Activated gamma-delta T cell treated with Interleukin-2 at 50 U/mL for 16 hours (primary cell): Measurements from ENCODE around the gene CD80.
A peak's percentile ranks its signal among the peaks of the same experiment; 100 is the strongest.

ENCODE experiments used
- DNase-seq: peaks from one replicate; pipeline ENCODE4 v3.0.0-alpha.2; 2020

The CD80 gene

DNA sequence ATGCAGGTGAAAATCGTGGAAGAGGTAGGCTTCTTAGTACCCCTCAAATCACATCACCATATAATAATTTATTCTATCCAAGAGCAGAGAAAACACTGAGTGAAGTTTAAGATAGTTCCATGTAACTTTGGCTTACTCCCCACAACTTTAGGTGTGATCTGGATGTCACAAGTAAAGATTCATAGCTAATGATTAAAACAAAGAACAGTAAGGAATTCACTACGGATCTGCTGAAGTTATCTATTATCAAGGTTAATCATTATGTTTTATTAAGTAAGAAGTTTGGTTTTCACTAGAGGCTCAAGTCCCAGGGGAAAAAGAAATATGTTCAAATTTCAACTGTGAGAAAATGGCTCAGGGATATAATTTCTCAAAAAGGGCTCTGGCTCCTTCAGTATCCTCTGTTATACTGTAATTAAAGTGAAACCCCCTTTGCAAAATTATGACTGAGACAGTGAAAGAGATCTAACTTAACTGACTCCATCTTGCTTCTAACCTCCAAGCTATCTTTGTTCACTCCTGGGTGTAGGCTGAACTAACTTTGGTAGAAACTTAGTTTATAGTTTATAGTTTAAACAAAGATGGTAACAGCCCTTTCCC, 17.1 kb downstream of the CD80 start:
- DNase-seq = no peak

DNA sequence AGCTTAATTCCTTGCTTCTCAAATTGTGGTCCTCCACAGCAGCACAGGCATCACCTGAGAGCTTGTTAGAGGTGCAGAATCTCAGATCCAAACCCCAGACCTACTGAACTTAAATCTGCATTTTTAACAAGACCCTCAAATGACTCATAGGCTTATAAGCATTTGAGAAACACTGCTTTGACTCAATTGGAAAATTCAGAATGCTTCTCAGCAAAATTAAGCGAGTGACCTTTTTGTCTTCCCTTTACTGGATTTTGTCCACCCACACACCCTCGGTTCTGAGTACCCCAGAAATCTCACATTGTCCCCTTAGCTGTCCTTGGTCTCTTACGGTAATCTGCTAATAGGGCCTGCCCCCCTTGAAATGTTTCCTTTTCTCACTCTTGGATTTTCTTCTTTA, 17.9 kb downstream of the CD80 start:
- no peak for DNase-seq

GRCh38 chr3:119538772-119539171, 20.6 kb downstream of the CD80 start:
- DNase-seq = no peak

DNA sequence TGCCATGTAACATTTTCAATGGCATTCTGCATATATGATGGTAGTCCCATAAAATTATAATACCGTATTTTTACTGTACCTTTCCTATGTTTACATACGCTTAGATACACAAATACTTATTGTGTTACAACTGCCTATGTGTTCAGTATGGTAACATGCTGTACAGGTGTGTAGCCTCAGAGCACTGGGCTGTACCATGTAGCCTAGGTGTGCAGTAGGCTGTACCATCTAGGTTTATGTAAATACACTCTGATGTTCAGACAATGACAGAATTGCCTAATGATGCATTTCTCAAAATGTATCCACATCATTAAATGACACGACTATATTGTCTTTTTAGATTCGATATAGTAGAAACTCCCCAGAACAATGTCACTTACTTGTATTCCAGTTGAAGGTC, 22.7 kb downstream of the CD80 start:
- no peak for DNase-seq

GRCh38 chr3:119534296-119534695, 25.1 kb downstream of the CD80 start:
- DNase-seq = no peak

GRCh38 chr3:119531151-119531550, 28.3 kb downstream of the CD80 start:
- DNase-seq = no peak

DNA sequence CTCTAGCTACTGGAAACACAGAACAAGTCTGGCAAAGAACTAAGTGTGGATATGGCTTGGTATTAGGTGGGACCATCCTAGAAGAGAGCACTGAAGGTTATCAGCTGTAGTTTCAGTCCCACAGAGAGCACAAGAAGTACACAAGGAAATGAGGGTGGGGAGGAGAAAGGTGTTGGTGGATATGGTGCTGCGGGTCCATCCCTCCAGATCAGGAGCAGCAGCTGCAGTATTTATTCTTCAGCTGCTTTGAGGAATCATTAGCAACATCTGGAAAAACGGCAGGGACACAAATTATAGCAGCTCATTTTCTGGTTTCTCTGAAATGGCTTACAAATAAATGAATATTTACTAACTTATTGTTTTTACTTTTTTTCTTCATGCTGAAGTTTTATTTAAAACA, 29.0 kb downstream of the CD80 start:
- no peak for DNase-seq

GRCh38 chr3:119529883-119530282, 29.5 kb downstream of the CD80 start:
- DNase-seq = no peak

- DNase-seq = no peak
Observed at GRCh38 chr3:119527714-119528113, 31.7 kb downstream of the CD80 start.

DNA sequence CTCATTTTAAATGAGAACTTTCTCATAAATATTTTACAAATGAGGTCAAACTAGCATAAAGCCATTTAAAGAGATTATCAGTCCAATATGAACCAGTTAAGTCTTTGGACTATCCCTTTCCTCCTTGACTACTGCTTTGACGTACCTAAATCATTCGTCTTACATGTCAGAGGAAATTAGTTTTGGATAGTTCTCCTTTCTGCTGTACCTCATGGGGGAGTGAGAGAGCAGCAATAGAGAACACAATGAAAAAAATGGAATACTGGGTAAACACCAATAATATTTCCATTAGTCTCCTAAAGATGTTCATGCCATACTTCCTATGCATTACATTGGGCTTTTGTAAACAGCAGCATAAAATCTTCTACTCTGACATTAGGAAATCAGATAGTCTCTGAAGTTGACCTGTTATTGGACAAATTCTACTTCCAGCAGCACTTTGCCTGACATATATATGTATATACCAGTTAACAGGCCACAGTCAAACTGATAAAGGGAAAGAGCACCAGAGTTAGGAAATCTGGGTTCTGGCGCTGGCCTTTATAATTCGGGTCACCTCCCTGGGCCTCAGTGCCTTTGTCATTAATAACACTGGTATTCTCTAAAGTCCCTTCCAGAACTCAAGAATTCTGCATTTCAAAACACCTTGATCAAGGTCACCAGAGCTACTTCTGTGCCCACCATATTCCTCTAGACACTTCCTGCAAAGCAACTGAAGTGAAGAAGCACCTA, 34.3 kb downstream of the CD80 start:
- no peak for DNase-seq

DNA sequence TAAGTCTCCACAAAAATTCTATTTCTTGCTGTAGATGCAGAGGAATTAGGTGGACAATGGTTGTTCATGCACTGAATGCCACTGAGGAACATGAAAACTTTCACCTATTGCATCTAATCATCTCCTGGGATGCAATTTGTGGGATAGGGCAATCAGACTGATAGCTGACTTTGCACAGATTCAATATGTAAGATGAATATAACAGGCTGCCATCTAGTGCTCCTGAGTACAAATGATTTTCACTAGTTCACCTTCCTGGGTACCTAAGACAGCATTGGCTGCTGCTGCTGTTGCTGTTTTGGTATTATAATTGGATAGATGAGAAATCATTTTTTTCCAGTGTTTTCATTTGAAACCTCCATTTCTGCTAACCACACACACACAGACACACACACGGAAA, 41.4 kb downstream of the CD80 start:
- DNase-seq = no peak

DNA sequence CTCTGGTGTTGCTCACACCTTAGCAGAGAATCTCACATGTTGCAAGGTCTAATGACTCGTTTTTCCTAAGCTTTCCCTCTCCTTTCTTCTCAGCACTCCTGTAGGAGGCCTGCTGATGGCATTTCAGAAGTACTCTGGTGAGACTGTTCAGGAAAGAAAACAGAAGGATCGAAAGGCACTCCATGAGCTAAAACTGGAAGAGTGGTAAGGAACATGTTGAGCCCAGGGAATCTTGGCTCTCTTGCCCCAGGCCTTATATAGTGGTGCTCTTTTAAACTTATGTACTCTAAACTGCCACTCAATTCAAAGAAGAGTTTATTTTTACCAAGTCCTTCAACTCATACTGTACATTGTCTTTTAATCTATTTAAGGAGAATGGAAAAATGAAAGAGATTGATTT, 42.3 kb downstream of the CD80 start:
- no peak for DNase-seq

DNA sequence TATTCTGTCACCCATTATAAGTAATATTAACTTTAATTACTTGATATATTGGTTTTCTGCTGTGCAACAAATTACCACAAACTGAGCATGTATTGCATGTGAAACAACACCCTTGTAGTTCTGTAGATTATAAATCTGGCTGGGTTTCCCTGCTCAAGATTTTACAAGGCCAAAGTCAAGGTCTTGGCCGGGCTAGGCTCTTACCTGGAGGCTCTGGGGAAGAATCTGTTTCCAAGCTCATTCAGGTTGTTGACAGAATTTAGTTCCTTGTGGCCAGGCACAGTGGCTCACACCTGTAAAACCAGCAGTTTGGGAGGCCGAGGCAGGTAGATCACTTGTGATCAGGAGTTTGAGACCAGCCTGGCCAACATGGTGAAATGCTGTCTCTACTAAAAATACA, 44.8 kb downstream of the CD80 start:
- DNase-seq = no peak

- DNase-seq = no peak
Observed at GRCh38 chr3:119510690-119511089, 48.7 kb downstream of the CD80 start.

GRCh38 chr3:119508172-119508845, 51.1 kb downstream of the CD80 start:
- no peak for DNase-seq

DNA sequence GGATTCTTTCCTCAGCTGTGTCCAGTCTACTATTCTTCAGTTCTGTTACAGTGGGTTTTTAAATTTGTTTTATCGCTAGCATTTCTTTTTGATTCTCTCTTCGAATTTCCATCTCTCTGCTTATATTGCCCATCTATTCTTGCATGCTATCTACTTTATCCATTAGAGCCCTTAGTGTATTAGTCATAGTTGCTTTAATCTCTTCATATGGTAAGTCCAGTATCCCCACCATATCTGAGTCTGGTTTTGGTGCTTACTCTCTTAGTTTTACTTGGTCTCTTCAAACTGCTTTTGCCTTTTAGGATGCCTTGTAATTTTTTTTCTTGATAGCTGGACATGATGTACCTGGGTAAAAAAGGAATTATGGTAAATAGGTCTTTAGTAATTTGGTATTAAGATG, 52.0 kb downstream of the CD80 start:
- DNase-seq = no peak

GRCh38 chr3:119506631-119507030, 52.8 kb downstream of the CD80 start:
- DNase-seq = no peak

DNA sequence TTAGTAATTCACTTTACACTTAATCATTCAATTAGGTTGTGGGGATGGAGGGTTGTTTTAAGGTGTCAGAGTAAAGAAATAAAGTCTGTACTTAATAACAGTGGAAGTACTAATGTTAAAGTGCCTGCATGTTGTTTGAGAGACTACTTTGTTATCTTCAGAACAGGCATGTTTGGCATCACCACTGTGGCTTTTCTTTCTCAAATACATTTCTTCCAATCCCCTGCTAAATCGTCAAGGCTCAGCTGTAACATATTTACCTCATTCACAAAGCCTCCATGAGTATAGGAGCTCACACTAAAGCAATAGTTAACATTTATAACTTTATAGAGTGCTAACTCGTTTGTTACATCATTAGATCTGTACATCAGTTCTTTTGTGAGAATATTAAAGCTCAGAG, 58.5 kb downstream of the CD80 start:
- DNase-seq = no peak

DNA sequence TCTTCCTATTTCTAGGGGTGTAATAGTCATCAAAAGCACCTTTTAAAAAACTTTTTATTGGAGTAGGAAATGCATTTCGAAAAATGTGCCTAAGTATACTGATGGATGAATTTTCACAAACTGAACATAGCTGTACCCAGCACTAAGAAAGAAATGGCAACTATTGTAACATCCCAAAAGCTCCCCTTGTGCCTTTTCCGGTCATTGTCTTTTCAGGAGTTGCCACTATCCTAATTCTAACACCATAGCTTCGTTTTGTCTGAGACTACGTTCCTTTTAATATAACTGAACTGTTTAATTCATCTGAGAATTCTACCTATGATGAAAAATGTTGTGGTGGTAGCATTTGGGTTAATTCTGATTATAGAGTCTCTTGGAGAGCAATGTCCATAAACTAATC, 59.1 kb downstream of the CD80 start:
- no peak for DNase-seq

- peak; percentile 97 for DNase-seq
Observed at GRCh38 chr3:119498186-119499011, 61.0 kb downstream of the CD80 start, which contains the start of gene TIMMDC1. Gene TIMMDC1, plus strand, starts transcription at chr3:119498547. Its CDS starts 187 bp downstream, at chr3:119498734.

DNA sequence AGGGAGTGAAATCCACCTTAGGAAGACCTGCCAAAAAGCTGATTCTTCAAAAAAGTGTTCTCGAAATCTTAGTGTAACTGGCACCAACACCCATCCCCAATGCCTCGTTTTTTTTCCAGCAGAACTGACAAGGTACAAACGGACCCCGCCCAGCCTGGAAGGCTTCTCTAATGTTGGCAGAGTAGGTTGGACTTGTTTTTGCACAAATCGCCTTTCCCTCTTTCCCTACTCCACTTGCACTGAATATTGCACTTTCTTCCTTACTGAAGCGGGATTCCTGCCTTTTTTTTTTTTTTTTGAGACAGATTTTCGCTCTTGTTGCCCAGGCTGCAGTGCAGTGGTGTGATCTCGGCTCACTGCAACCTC, 61.6 kb downstream of the CD80 start:
- DNase-seq = no peak

GRCh38 chr3:119494597-119494996, 64.8 kb downstream of the CD80 start:
- DNase-seq = no peak

- DNase-seq = no peak
Observed at GRCh38 chr3:119492810-119493209, 66.6 kb downstream of the CD80 start.

DNA sequence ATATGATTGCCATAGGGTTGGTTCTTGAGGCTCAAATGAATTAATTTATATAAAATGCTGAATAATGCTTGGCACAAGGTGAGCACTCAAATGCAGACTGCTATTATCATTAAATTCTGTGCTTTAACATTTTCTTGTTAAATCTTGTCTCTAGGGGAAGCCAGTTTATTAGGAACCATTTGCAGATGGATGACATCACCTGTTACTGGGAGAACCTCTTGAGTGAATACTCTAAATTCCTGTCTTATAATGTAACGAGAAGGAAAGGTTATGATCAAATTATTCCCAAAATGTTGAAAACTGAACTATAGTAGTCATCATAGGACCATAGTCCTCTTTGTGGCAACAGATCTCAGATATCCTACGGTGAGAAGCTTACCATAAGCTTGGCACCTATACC, 67.3 kb downstream of the CD80 start:
- DNase-seq = no peak
